Muscle of arm (tissue), 12 donors: ENCODE data around the gene SNN. TPM values are rescaled to one million over a fixed set of nuclear protein-coding genes. Genes with fewer than 3 reads are reported as not detected.

Experiments
- DNase-seq: peaks from one replicate; pipeline ENCODE4 v3.0.0-alpha.2; 2013
- polyA plus RNA-seq, 12 donors: library from polyadenylated mRNA; unstranded; fragments of 120-200 nt; gene quantifications; one replicate each; pipeline ENCODE4 v1.2.1, GENCODE V29; 2013; ENCODE audit not compliant: insufficient read length in 12 of 12

Gene SNN
- polyA plus RNA-seq, 12 donors = 19.3 to 33.2 (median 23.8) TPM; not detected in 1

GRCh38 chr16:11727796-11728543 lies 59.7 kb downstream of the SNN start:
- no peak for DNase-seq

Other genes with a start within 250 kb of the SNN start
- 100 to 1,000 TPM in 1 of 12 donors, 10 to 100 TPM in 11; 22.5 to 318 (median 41.0) TPM for gene LITAF, start 81.5 kb upstream of the SNN start, polyA plus RNA-seq
- gene TXNDC11, start 74.4 kb downstream of the SNN start, polyA plus RNA-seq = 10 to 100 TPM in 11 of 12 donors, not detected in 1; 12.4 to 28.6 (median 21.7) TPM
- gene ZC3H7A, start 128.8 kb downstream of the SNN start, polyA plus RNA-seq = 10 to 100 TPM in 11 of 12 donors, not detected in 1; 38.5 to 91.9 (median 50.7) TPM
- 100 to 1,000 TPM in 11 of 12 donors, not detected in 1; 197 to 394 (median 337) TPM for gene RSL1D1, start 183.1 kb downstream of the SNN start, polyA plus RNA-seq
- gene GSPT1, start 247.5 kb downstream of the SNN start, polyA plus RNA-seq = 100 to 1,000 TPM in 2 of 12 donors, 10 to 100 TPM in 10; 77.7 to 110 (median 91.9) TPM